ENCODE measurements around the gene HARBI1.

The HARBI1 gene

GRCh38 chr11:46642627-46643335, 25.8 kb upstream of the HARBI1 start:
- peaks cover 25% of the 10 kb centered on the region for H3K36me3 ChIP-seq (ENCODE audit: control insufficient read depth, low read length)
- no peak overlapping the region for H3K4me2 ChIP-seq (ENCODE audit: low read length)
- TF ChIP-seq CTCF (IDR thresholded peaks at IDR 0.05; ENCODE audit: low read depth, low read length, poor library complexity, severe bottlenecking): no peak
- no peak for TF ChIP-seq EZH2phosphoT487 (IDR thresholded peaks at IDR 0.05; ENCODE audit: borderline replicate concordance, low read length)
- no peaks in the 10 kb centered on the region for H3K9me2 ChIP-seq (replicated peaks; ENCODE audit: control insufficient read depth, low read length)
- no peak overlapping the region for H3K4me3 ChIP-seq (ENCODE audit: low read length)
- H3F3A ChIP-seq (ENCODE audit: control insufficient read depth, insufficient read depth): no peaks in the 10 kb centered on the region; the same call in 1 of the 2 replicates
- no peaks in the 10 kb centered on the region for H3K27me3 ChIP-seq (ENCODE audit: control insufficient read depth, low read length)
- H3K4me1 ChIP-seq (ENCODE audit: control insufficient read depth, low read length): no peaks in the 10 kb centered on the region
- H3K79me2 ChIP-seq (ENCODE audit: control insufficient read depth, low read length): no peaks in the 10 kb centered on the region
- H4K20me1 ChIP-seq (ENCODE audit: control insufficient read depth, insufficient read depth, low read depth, low read length): no peaks in the 10 kb centered on the region
- H3K27ac ChIP-seq (ENCODE audit: low read depth, low read length): no peak overlapping the region
- H3K9me3 ChIP-seq (ENCODE audit: control insufficient read depth, insufficient read depth, low read length): no peaks in the 10 kb centered on the region

GRCh38 chr11:46641639-46642038, 24.6 kb upstream of the HARBI1 start:
- Histone ChIP-seq H3K36me3 (ENCODE audit: control insufficient read depth, low read length) (peaks cover 20% of the 10 kb centered on the region), H3K4me1 (ENCODE audit: control insufficient read depth, low read length) (no peaks in the 10 kb centered on the region), H3K79me2 (ENCODE audit: control insufficient read depth, low read length) (no peaks in the 10 kb centered on the region), H3F3A (ENCODE audit: control insufficient read depth, insufficient read depth) (no peaks in the 10 kb centered on the region; the same call in 1 of the 2 replicates), H3K4me2 (ENCODE audit: low read length) (no peak overlapping the region), H3K27ac (ENCODE audit: low read depth, low read length) (no peak overlapping the region), H4K20me1 (ENCODE audit: control insufficient read depth, insufficient read depth, low read depth, low read length) (no peaks in the 10 kb centered on the region), H3K27me3 (ENCODE audit: control insufficient read depth, low read length) (no peaks in the 10 kb centered on the region), H3K9me2 (replicated peaks; ENCODE audit: control insufficient read depth, low read length) (no peaks in the 10 kb centered on the region), H3K4me3 (ENCODE audit: low read length) (no peak overlapping the region), H3K9me3 (ENCODE audit: control insufficient read depth, insufficient read depth, low read length) (no peaks in the 10 kb centered on the region)
- no peak for TF ChIP-seq CTCF (IDR thresholded peaks at IDR 0.05; ENCODE audit: low read depth, low read length, poor library complexity, severe bottlenecking)
- TF ChIP-seq EZH2phosphoT487 (IDR thresholded peaks at IDR 0.05; ENCODE audit: borderline replicate concordance, low read length): no peak

GRCh38 chr11:46640036-46640788, 23.2 kb upstream of the HARBI1 start:
- no peaks in the 10 kb centered on the region for H3K9me2 ChIP-seq (replicated peaks; ENCODE audit: control insufficient read depth, low read length)
- H3K4me2 ChIP-seq (ENCODE audit: low read length): no peak overlapping the region
- H4K20me1 ChIP-seq (ENCODE audit: control insufficient read depth, insufficient read depth, low read depth, low read length): no peaks in the 10 kb centered on the region
- H3F3A ChIP-seq (ENCODE audit: control insufficient read depth, insufficient read depth): no peaks in the 10 kb centered on the region; the same call in 1 of the 2 replicates
- no peaks in the 10 kb centered on the region for H3K9me3 ChIP-seq (ENCODE audit: control insufficient read depth, insufficient read depth, low read length)
- H3K36me3 ChIP-seq (ENCODE audit: control insufficient read depth, low read length): peaks cover 15% of the 10 kb centered on the region
- H3K27me3 ChIP-seq (ENCODE audit: control insufficient read depth, low read length): no peaks in the 10 kb centered on the region
- no peak overlapping the region for H3K27ac ChIP-seq (ENCODE audit: low read depth, low read length)
- H3K4me3 ChIP-seq (ENCODE audit: low read length): no peak overlapping the region
- no peaks in the 10 kb centered on the region for H3K79me2 ChIP-seq (ENCODE audit: control insufficient read depth, low read length)
- no peaks in the 10 kb centered on the region for H3K4me1 ChIP-seq (ENCODE audit: control insufficient read depth, low read length)
- no peak for TF ChIP-seq EZH2phosphoT487 (IDR thresholded peaks at IDR 0.05; ENCODE audit: borderline replicate concordance, low read length)
- TF ChIP-seq CTCF (IDR thresholded peaks at IDR 0.05; ENCODE audit: low read depth, low read length, poor library complexity, severe bottlenecking): no peak

Data from DOHH2 (cell line).